Inferior parietal cortex (tissue), 1 donor: ENCODE measurements around the gene PIKFYVE.
"Not testable (repeated sequence)": the region's sequence is repeated elsewhere in the genome, so short reads cannot be mapped to it uniquely, and the experiment has no call there.

Source experiments
- DNase-seq: peaks from one replicate; pipeline ENCODE4 v3.0.0-alpha.2; 2016; ENCODE audit errors: extremely low spot score

Gene PIKFYVE

GRCh38 chr2:208358758-208359631 is 92.9 kb downstream of the PIKFYVE start:
- DNase-seq = no peak

DNA sequence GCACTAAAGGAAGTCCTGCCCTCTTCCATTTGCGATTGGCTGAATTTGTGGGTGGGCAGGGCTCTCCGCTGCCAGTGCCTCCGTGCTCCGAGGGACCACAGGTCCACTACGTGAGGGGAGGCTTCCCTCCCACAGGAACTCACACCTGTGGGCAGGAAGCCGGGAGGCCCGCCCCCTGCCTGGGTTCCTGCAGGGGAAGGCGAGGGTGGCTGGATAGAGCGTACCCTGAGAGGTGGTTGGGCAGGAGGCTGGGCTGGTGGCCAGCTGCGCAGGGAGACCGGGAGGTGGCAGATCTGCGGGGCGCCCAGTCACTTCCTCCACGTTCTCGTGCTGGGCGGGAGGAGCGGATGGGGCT is 93.6 kb downstream of the PIKFYVE start:
- no peak for DNase-seq

- DNase-seq = no peak
These were observed 94.4 kb downstream of the PIKFYVE start for GRCh38 chr2:208360259-208361076.

GRCh38 chr2:208361077-208361441 is 95.0 kb downstream of the PIKFYVE start:
- no peak for DNase-seq

DNA sequence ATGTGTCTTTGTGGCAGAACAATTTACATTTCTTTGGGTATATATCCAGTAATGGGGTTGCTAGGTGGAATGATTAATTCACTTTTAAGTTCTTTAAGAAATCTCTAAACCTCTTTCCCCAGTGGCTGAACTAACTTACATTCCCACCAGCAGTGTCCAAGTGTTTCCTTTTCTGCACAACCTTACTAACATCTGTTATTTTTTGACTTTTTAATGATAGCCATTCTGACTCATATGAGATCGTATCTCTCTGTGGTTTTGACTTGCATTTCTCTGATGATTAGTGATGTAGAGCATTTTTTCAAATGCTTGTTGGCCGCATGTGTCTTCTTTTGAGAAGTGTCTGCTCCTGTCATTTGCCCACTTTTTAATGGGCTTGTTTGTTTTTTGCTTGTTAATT is 97.4 kb downstream of the PIKFYVE start:
- DNase-seq = no peak

DNA sequence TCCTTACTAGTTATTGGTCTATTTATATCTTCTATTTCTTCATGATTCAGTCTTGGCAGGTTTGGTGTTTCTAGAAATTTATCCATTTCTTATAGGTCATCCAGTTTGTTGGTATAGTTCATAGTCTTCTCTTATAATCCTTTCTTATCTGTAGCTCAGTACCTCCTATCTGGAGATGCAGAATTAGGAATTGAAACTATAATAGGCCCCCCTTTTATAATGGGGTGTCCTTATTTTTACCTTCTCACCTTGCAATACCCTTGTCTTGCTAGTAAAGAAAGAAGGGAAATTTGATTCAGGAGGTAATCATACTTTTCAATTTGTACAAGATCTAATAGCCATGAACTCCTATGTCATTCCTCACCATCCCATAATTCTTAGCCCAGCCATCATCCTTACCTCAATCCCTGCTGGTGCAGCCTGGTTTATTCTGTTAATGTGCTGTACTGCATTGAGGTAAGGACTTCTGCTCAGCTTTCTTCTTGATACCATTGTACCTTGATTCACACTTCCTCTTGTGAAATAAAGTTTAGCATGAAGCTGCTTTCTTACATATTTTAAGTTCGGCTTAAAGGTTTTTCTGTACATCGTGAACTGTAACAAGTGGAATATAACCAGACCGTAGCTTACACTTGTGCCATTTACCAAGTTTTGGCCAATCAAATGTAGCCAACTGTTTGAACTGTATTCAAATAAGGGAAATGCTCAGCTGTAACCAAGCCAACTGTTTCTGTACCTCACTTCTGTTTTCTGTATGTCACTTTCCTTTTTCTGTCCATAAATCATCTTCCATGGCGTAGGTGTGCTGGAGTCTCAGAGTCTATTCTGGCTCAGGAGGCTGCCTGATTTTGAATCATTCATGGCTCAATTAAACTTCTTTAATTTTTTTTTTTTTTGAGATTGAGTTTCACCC is 100.4 kb downstream of the PIKFYVE start:
- no peak for DNase-seq

- DNase-seq = no peak
These were observed 103.0 kb downstream of the PIKFYVE start for GRCh38 chr2:208369091-208369490.

DNA sequence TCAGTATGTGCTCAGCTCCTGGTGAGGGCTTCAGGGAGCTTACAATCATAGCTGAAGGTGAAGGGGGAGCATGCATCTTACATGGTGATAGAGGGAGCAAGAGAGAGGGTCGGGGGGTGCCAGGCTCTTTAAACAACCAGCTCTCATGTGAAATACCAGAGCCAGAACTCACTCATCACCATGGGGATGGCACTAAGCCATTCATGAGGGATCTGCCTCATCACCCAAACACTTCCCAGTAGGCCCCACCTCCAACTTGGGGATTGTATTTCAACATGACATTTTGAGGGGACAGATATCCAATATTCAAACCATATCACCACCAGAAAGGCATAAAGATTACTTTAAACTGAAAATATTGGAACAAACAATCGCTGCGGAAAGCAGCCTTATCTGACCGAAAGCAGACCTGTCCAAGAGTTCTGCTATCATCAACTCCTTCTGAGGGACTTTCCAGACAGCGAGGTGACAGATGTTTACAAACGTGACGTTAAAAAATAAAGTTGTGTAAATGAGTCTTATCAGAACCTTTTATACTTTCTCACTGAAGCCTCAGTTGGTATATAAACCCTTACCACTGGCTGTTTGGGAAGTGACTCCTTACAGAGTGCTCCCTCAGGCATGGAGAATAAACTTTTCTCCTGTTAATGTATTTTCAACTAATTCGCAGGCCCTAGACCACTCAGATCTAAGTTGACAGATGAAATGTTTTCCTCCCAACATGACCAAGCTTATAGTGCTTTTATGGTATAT is 105.0 kb downstream of the PIKFYVE start:
- no peak for DNase-seq

DNA sequence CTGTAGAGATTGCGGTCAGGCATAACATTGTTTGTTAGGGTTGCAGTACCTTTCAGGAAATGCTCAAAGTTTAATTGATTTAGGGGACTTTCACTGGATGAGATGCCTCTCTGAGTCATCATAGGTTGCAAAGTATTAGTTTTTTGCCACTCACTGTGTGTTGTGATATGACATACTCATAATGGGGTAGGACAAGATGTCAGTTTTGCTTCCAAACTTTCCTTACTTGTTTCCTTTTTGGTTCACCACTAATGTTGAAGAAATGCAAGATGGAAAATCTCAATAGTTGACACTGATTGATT is 105.5 kb downstream of the PIKFYVE start:
- no peak for DNase-seq

GRCh38 chr2:208373460-208374089 is 107.5 kb downstream of the PIKFYVE start:
- peak; percentile 84 for DNase-seq

- no peak for DNase-seq
These were observed 109.5 kb downstream of the PIKFYVE start for GRCh38 chr2:208375491-208376068.

- not testable (repeated sequence) for DNase-seq
These were observed 111.3 kb downstream of the PIKFYVE start for GRCh38 chr2:208377344-208377860.

DNA sequence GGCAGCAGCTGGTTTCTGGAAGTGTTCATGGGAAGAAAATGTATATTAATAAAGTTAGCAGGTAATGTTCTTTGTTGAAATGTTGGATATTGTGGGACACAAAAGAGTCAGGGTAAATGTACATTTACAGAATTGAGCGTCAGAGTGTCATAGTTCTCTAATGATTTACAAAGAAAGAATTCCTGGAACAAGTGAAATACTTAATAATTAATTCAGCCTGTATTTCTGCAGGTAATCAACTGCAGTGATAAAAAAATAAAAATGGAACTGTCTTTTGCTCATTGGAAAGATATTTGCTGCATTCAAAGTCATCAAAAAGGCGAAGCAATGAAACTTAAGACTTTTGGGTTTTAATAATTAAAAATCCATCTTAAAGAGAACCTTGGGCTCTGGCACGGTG is 113.1 kb downstream of the PIKFYVE start:
- DNase-seq = no peak

DNA sequence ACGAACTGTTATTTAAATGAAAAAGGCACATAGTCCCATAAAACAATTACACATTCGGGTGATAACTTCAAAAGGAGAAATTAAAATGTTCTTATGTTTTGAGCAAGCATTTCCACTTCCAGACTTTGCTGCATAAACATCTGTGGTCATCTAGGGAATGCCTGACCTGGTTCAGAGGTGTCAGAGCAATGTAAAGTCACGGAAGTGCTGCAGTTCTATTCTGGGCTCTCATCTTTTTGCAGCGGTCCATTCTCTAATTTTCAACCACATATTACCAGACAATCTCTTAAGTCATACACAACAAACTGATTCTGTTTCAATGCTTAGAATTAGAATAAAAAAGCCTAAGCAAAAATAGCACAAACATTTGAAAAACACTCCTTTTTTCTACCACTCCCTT is 118.6 kb downstream of the PIKFYVE start:
- no peak for DNase-seq

- no peak for DNase-seq
These were observed 120.5 kb downstream of the PIKFYVE start for GRCh38 chr2:208386541-208386940.

GRCh38 chr2:208389940-208390339 is 123.9 kb downstream of the PIKFYVE start:
- DNase-seq = no peak

DNA sequence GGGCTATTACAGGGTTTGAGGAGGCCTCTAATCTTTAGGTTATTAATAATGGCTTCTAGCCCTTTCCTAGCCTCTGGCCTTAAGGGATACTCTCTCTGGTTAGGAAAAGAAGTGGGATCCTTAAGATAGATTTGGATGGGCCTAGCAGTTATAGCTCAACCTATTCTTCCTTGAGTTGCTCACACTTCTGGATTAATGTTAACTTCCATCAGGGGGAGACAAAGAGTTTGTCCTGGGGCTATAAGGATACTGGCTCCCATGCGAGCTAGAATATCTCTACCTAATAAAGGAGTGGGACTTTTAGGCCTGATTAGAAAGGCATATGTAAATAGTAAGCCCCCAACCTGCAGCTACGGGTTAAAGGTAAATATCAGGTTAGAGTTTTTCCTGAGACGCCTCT is 126.2 kb downstream of the PIKFYVE start:
- no peak for DNase-seq

DNA sequence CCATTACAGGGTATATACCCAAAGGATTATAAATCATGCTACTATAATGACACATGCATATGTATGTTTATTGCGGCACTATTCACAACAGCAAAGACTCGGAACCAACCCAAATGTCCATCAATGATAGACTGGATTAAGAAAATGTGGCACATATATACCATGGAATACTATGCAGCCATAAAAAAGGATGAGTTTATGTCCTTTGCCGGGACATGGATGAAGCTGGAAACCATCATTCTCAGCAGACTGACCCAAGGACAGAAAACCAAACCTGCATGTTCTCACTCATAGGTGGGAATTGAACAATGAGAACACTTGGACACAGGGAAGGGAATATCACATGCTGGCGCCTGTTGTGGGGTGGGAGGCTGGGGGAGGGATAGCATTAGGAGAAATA is 130.7 kb downstream of the PIKFYVE start:
- not testable (repeated sequence) for DNase-seq

DNA sequence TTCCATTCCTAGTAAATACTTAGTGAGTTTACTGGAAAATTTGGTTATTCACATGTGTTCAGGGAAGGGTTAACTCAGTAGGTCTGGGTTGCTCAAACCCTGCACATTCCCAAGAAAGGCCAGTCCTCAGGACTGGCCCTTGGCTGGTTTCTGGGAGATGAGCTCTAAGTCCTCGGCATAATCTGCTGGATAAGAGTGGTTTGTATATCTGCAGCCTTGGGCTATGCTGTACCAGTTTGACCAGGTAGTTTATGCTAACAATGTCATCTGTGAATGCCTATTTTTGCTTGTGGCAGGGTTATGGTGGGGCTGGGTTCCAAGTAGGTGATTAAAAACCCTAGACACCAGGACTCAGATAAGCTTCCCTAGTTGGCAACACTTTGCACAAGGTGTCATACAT is 133.1 kb downstream of the PIKFYVE start:
- DNase-seq = no peak
